HepG2 (cell line): ENCODE measurements around the gene TAF5. TPM values are rescaled to one million over a fixed set of nuclear protein-coding genes. Genes with fewer than 3 reads are reported as not detected.
A peak's percentile ranks its signal among the peaks of the same experiment; 100 is the strongest.

Source experiments
- ARHGAP35 ChIP-seq: sonication (generic); formaldehyde crosslinking; IDR thresholded peaks from 2 replicates; pipeline ENCODE4 v1.9.0; 2022; ENCODE audit warnings: mild to moderate bottlenecking, inconsistent platforms, moderate library complexity, missing genetic modification reagents, borderline replicate concordance
- KDM5B ChIP-seq: sonication (generic); formaldehyde crosslinking; IDR thresholded peaks from 2 replicates; pipeline ENCODE4 v1.4.0; 2020; ENCODE audit warnings: missing genetic modification reagents, mild to moderate bottlenecking, borderline replicate concordance
- LCORL ChIP-seq, 2 experiments: fragments of 450-650 bp in 1 of 2; sonication (generic) in 1 of 2; formaldehyde crosslinking in 1 of 2; IDR thresholded peaks; 2 replicates each; pipeline versions ENCODE4 v1.5.0 to v1.6.1; 2017 to 2020; ENCODE audit warnings: antibody characterized with exemption in 1 of 2, missing genetic modification reagents in 1 of 2
- PLSCR1 ChIP-seq: sonication (generic); formaldehyde crosslinking; IDR thresholded peaks from 2 replicates; pipeline ENCODE4 v1.5.0; 2020; ENCODE audit warnings: missing genetic modification reagents, mild to moderate bottlenecking, borderline replicate concordance
- SALL1 ChIP-seq: sonication (generic); formaldehyde crosslinking; IDR thresholded peaks from 2 replicates; pipeline ENCODE4 v1.8.0; 2022; ENCODE audit warnings: mild to moderate bottlenecking, missing genetic modification reagents
- TRIM22 ChIP-seq: fragments of 450-650 bp; IDR thresholded peaks from 2 replicates; pipeline ENCODE4 v1.6.1; 2017
- WIZ ChIP-seq: sonication (generic); formaldehyde crosslinking; IDR thresholded peaks from 2 replicates; pipeline ENCODE4 v1.5.1; 2020; ENCODE audit warnings: mild to moderate bottlenecking, missing genetic modification reagents
- ZBTB20 ChIP-seq: sonication (generic); formaldehyde crosslinking; IDR thresholded peaks from 2 replicates; pipeline ENCODE4 v1.8.1; 2023; ENCODE audit warnings: missing genetic modification reagents, low read depth, mild to moderate bottlenecking, borderline replicate concordance
- ZBTB3 ChIP-seq: sonication (generic); formaldehyde crosslinking; IDR thresholded peaks from 2 replicates; pipeline ENCODE4 v1.4.0; 2020; ENCODE audit warnings: low read depth, mild to moderate bottlenecking, moderate library complexity, missing genetic modification reagents, borderline replicate concordance
- ZBTB42 ChIP-seq: sonication (generic); formaldehyde crosslinking; IDR thresholded peaks from 2 replicates; pipeline ENCODE4 v1.5.0; 2020; ENCODE audit warnings: mild to moderate bottlenecking, missing genetic modification reagents
- ZC3H13 ChIP-seq: sonication (generic); formaldehyde crosslinking; IDR thresholded peaks from 2 replicates; pipeline ENCODE4 v1.8.1; 2023; ENCODE audit warnings: mild to moderate bottlenecking, missing genetic modification reagents, moderate library complexity
- ZNF230 ChIP-seq: sonication (generic); formaldehyde crosslinking; IDR thresholded peaks from 2 replicates; pipeline ENCODE4 v1.4.0; 2020; ENCODE audit warnings: mild to moderate bottlenecking, missing genetic modification reagents
- ZNF441 ChIP-seq: sonication (generic); formaldehyde crosslinking; IDR thresholded peaks from 2 replicates; pipeline ENCODE4 v1.7.0; 2021; ENCODE audit warnings: missing genetic modification reagents, borderline replicate concordance
- ZSCAN21 ChIP-seq: sonication (generic); formaldehyde crosslinking; IDR thresholded peaks from 2 replicates; pipeline ENCODE4 v1.8.0; 2022; ENCODE audit warnings: mild to moderate bottlenecking, missing genetic modification reagents, moderate library complexity, borderline replicate concordance
- polyA plus RNA-seq, 8 experiments: library from polyadenylated mRNA; depleted of rRNA in 3 of 8; stranded (reverse) in 7 of 8; unstranded in 1 of 8; fragments of >200 nt; fragmentation: Illumina TruSeq in 4 of 8; extraction: Trizol in 4 of 8; gene quantifications; 2 replicates each; pipeline versions ENCODE4 v1.2.1 to v1.2.3, GENCODE V29; 2011 to 2016; ENCODE audit warnings: low read depth in 4 of 8, missing spikeins in 1 of 8, mixed read lengths in 1 of 8; ENCODE audit not compliant: insufficient read depth in 1 of 8
- total RNA-seq, 5 experiments: library from RNA; depleted of rRNA; stranded (reverse); fragments of >200 nt; fragmentation: Illumina TruSeq; extraction: Trizol; gene quantifications; 2 replicates each; pipeline ENCODE4 v1.2.3, GENCODE V29; 2016; ENCODE audit warnings: low read depth in 1 of 5
- TF ChIP-seq, protein P1 (sequence below): sonication (generic); formaldehyde crosslinking; IDR thresholded peaks from 2 replicates; pipeline ENCODE4 v1.5.0; 2020; ENCODE audit warnings: missing genetic modification reagents
- TF ChIP-seq, protein P2 (sequence below): sonication (generic); formaldehyde crosslinking; IDR thresholded peaks from 2 replicates; pipeline ENCODE4 v1.5.1; 2020; ENCODE audit warnings: missing genetic modification reagents, mild to moderate bottlenecking, borderline replicate concordance
- TF ChIP-seq, protein P3 (sequence below): sonication (generic); formaldehyde crosslinking; IDR thresholded peaks from 2 replicates; pipeline ENCODE4 v1.8.1; 2023; ENCODE audit warnings: mild to moderate bottlenecking, missing genetic modification reagents
- TF ChIP-seq, protein P4 (sequence below): sonication (generic); formaldehyde crosslinking; IDR thresholded peaks from 2 replicates; pipeline ENCODE4 v1.4.0; 2020; ENCODE audit warnings: low read depth, mild to moderate bottlenecking, missing genetic modification reagents

The TAF5 gene
- total and polyA plus RNA-seq, 2 of the 13 experiments (the other 11 are each of a cell fraction or from before 2014, with no cell fraction given) = 3.8 to 8.7 TPM

- peak; percentile 61 for TF ChIP-seq ARHGAP35 (CRISPR knock-in tag)
- TF ChIP-seq, protein P1, sequence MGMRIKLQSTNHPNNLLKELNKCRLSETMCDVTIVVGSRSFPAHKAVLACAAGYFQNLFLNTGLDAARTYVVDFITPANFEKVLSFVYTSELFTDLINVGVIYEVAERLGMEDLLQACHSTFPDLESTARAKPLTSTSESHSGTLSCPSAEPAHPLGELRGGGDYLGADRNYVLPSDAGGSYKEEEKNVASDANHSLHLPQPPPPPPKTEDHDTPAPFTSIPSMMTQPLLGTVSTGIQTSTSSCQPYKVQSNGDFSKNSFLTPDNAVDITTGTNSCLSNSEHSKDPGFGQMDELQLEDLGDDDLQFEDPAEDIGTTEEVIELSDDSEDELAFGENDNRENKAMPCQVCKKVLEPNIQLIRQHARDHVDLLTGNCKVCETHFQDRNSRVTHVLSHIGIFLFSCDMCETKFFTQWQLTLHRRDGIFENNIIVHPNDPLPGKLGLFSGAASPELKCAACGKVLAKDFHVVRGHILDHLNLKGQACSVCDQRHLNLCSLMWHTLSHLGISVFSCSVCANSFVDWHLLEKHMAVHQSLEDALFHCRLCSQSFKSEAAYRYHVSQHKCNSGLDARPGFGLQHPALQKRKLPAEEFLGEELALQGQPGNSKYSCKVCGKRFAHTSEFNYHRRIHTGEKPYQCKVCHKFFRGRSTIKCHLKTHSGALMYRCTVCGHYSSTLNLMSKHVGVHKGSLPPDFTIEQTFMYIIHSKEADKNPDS (CRISPR knock-in tag) = 0 out of 2 replicates have a peak, but pooled peaks have one; percentile 28
- TF ChIP-seq PLSCR1 (CRISPR knock-in tag) = no peak
- no peak for TF ChIP-seq LCORL (IDR thresholded peaks at IDR 0.05)
- peak; percentile 64; the same call in 1 of the 2 replicates for TF ChIP-seq LCORL (CRISPR knock-in tag; IDR thresholded peaks at IDR 0.05)
- peak; percentile 81; the same call in 1 of the 2 replicates for TF ChIP-seq ZC3H13 (CRISPR knock-in tag)
- TF ChIP-seq SALL1 (CRISPR knock-in tag) = peak; percentile 90
- peak; percentile 74; the same call in 1 of the 2 replicates for TF ChIP-seq KDM5B (CRISPR knock-in tag)
- TF ChIP-seq ZBTB42 = peak; percentile 71; the same call in 1 of the 2 replicates
- peak; percentile 89 for TF ChIP-seq WIZ (CRISPR knock-in tag)
- no peak for TF ChIP-seq ZNF230 (CRISPR knock-in tag)
- TF ChIP-seq, protein P2, sequence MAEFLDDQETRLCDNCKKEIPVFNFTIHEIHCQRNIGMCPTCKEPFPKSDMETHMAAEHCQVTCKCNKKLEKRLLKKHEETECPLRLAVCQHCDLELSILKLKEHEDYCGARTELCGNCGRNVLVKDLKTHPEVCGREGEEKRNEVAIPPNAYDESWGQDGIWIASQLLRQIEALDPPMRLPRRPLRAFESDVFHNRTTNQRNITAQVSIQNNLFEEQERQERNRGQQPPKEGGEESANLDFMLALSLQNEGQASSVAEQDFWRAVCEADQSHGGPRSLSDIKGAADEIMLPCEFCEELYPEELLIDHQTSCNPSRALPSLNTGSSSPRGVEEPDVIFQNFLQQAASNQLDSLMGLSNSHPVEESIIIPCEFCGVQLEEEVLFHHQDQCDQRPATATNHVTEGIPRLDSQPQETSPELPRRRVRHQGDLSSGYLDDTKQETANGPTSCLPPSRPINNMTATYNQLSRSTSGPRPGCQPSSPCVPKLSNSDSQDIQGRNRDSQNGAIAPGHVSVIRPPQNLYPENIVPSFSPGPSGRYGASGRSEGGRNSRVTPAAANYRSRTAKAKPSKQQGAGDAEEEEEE = peak; percentile 43; the same call in 1 of the 2 replicates
- TF ChIP-seq, protein P3, sequence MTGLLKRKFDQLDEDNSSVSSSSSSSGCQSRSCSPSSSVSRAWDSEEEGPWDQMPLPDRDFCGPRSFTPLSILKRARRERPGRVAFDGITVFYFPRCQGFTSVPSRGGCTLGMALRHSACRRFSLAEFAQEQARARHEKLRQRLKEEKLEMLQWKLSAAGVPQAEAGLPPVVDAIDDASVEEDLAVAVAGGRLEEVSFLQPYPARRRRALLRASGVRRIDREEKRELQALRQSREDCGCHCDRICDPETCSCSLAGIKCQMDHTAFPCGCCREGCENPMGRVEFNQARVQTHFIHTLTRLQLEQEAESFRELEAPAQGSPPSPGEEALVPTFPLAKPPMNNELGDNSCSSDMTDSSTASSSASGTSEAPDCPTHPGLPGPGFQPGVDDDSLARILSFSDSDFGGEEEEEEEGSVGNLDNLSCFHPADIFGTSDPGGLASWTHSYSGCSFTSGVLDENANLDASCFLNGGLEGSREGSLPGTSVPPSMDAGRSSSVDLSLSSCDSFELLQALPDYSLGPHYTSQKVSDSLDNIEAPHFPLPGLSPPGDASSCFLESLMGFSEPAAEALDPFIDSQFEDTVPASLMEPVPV (CRISPR knock-in tag) = no peak; the same call in 1 of the 2 replicates
- peak; percentile 76; the same call in 1 of the 2 replicates for TF ChIP-seq ZNF441 (CRISPR knock-in tag)
- no peak for TF ChIP-seq ZBTB3 (CRISPR knock-in tag)
- TF ChIP-seq TRIM22 = no peak
- TF ChIP-seq, protein P4, sequence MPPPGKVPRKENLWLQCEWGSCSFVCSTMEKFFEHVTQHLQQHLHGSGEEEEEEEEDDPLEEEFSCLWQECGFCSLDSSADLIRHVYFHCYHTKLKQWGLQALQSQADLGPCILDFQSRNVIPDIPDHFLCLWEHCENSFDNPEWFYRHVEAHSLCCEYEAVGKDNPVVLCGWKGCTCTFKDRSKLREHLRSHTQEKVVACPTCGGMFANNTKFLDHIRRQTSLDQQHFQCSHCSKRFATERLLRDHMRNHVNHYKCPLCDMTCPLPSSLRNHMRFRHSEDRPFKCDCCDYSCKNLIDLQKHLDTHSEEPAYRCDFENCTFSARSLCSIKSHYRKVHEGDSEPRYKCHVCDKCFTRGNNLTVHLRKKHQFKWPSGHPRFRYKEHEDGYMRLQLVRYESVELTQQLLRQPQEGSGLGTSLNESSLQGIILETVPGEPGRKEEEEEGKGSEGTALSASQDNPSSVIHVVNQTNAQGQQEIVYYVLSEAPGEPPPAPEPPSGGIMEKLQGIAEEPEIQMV (CRISPR knock-in tag) = peak; percentile 55; the same call in 1 of the 2 replicates
- TF ChIP-seq ZBTB20 (CRISPR knock-in tag) = no peak
- peak; percentile 92 for TF ChIP-seq ZSCAN21 (CRISPR knock-in tag)
Measured at GRCh38 chr10:103367782-103368518, at the start of gene TAF5 (continued).
